Peyer's patch (tissue), 4 donors: ENCODE results near the gene TCF12. TPM values are rescaled to one million over a fixed set of nuclear protein-coding genes. Genes with fewer than 3 reads are reported as not detected.

Experiments
- DNase-seq, 3 donors: peaks; one replicate each; pipeline ENCODE4 v3.0.0-alpha.2; 2017 to 2019
- H3K27ac ChIP-seq, 4 donors: fragments of 200-600 bp; sonication (generic); one replicate each; pipeline ENCODE4 v1.5.1; 2016 to 2019
- H3K27me3 ChIP-seq, 2 donors: fragments of 200-600 bp; sonication (generic); one replicate each; pipeline ENCODE4 v1.5.1; 2019
- H3K36me3 ChIP-seq, 3 donors: fragments of 200-600 bp; sonication (generic); one replicate each; pipeline ENCODE4 v1.5.1; 2016 to 2019
- H3K4me1 ChIP-seq, 4 donors: fragments of 200-600 bp; sonication (generic); one replicate each; pipeline ENCODE4 v1.5.1; 2016 to 2019
- H3K4me3 ChIP-seq, 4 donors: fragments of 200-600 bp; sonication (generic); 1 replicate in 3 of 4; 2 replicates in 1 of 4; pipeline ENCODE4 v1.5.1; 2016 to 2019; ENCODE audit warnings: mild to moderate bottlenecking in 1 of 4
- H3K9me3 ChIP-seq, 4 donors: fragments of 200-600 bp; sonication (generic); one replicate each; pipeline ENCODE4 v1.5.1; 2016 to 2019; ENCODE audit warnings: mild to moderate bottlenecking in 1 of 4
- CTCF ChIP-seq, 6 experiments: fragments of 450-650 bp in 4 of 6; fragments of 200-600 bp in 2 of 6; sonication (generic) in 1 of 6; IDR thresholded peaks; one replicate each; pipeline ENCODE4 v1.5.1; 2017 to 2019; ENCODE audit warnings: antibody characterized with exemption in 6 of 6, mild to moderate bottlenecking in 3 of 6, moderate library complexity in 1 of 6
- POLR2A ChIP-seq, 2 donors: fragments of 450-650 bp; IDR thresholded peaks; one replicate each; pipeline ENCODE4 v1.5.1; 2017; ENCODE audit warnings: antibody characterized with exemption in 2 of 2, mild to moderate bottlenecking in 2 of 2, moderate library complexity in 2 of 2
- total RNA-seq, 4 donors: library from RNA; depleted of rRNA; stranded (reverse); fragments of >200 nt; gene quantifications; one replicate each; pipeline ENCODE4 v1.1.0, GENCODE V29; 2016

TCF12 gene
- total RNA-seq, 4 donors from 2014 or later: 98.4 to 815 (median 215) TPM

DNA sequence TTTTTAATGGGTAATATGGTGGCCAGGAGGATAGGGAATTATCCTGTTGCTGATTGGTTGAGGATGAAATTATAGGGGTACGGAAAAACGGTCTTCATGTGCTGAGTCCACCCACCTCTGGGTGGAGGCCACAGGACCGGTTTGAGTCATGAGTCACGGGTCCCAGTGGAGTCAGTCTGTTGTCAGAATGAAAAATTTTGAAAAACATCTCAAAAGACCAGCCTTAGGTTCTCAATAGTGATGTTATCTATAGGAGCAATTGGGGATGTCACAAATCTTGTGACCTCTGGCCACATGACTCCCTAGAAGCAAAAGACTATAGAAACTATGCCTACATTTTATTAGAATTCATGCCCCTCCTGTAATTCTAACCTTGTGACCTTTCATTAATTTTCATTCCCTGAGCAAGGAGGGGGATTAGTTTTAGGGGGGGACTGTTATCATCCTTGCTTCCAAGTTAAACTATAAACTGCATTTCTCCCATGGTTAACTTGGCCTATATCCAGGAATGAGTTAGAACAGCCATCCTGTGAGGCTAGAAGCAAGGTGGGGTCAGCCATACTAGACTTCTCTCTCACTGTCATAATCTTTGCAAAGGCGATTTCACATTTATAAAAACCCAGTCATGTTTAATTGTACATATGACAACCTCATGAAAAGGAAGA lies 101.2 kb downstream of the TCF12 start:
- Histone ChIP-seq H3K36me3 (no peaks in the 10 kb centered on the region), H3K9me3 (no peaks in the 10 kb centered on the region), H3K4me3 (no peak overlapping the region), H3K27me3 (no peaks in the 10 kb centered on the region), H3K27ac (no peak overlapping the region), H3K4me1 (peaks cover 0 to 7% (median 0%) of the 10 kb centered on the region in 4 donors)
- no peak for DNase-seq
- no peak for TF ChIP-seq POLR2A (IDR thresholded peaks at IDR 0.05)
- TF ChIP-seq CTCF (IDR thresholded peaks at IDR 0.05): no peak

GRCh38 chr15:57025264-57025926 lies 107.0 kb downstream of the TCF12 start:
- no peak overlapping the region for H3K4me3 ChIP-seq
- H3K27ac ChIP-seq: no peak overlapping the region
- no peaks in the 10 kb centered on the region for H3K4me1 ChIP-seq
- TF ChIP-seq CTCF (IDR thresholded peaks at IDR 0.05): no peak
- no peak for TF ChIP-seq POLR2A (IDR thresholded peaks at IDR 0.05)
- no peaks in the 10 kb centered on the region for H3K9me3 ChIP-seq
- H3K36me3 ChIP-seq: no peaks in the 10 kb centered on the region
- DNase-seq: no peak
- H3K27me3 ChIP-seq: no peaks in the 10 kb centered on the region

DNA sequence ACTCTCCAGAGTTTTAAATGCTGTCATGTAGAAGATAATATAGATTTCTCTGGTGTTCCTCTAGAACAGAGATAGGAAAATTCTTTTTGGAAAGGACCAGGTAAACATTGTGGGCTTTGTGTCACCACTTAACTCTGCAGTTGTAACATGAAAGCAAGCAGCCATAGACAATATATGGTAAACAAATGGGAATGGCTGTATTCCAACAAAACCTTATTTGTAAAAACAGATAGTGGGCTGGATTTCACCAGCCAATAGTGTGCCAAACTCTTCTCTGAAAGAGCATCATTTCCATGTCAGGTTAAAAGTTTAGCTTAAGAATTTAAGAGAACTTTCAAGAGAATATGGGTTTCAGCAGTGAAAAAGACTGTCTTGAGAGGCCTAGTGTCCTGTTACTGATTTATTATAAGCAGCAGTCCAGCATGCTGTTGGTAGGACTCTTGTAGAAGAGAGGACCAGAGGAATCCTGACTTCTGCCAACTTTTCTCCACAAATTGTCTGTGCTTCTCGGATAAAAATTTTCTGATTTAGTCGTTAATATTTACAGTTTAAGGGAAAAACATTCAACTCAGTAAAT lies 107.7 kb downstream of the TCF12 start:
- Histone ChIP-seq H3K27me3 (no peaks in the 10 kb centered on the region), H3K4me1 (peaks cover 0 to 4% (median 0%) of the 10 kb centered on the region in 4 donors), H3K9me3 (no peaks in the 10 kb centered on the region), H3K4me3 (no peak overlapping the region), H3K36me3 (no peaks in the 10 kb centered on the region), H3K27ac (no peak overlapping the region)
- no peak for DNase-seq
- TF ChIP-seq CTCF (IDR thresholded peaks at IDR 0.05) (no peak), POLR2A (IDR thresholded peaks at IDR 0.05) (no peak)

DNA sequence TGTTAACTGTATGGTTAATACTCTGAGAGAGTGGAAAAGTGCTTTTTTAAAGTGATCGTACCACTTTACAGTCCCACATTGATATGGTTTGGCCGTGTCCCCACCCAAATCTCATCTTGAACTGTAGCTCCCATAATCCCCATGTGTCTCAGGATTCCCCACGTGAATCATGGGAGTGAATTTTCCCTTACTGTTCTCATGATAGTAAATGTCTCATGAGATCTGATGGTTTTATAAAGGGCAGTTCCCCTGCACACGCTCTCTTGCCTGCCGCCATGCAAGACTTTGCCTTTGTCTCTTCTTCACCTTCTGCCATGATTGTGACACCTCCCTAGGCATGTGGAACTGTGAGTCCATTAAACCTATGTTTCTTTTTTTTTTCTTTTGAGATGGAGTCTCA lies 109.2 kb downstream of the TCF12 start:
- Histone ChIP-seq H3K27ac (no peak overlapping the region), H3K27me3 (no peaks in the 10 kb centered on the region), H3K36me3 (no peaks in the 10 kb centered on the region), H3K4me1 (peaks cover 0 to 4% (median 0%) of the 10 kb centered on the region in 4 donors), H3K9me3 (no peaks in the 10 kb centered on the region), H3K4me3 (no peak overlapping the region)
- TF ChIP-seq POLR2A (IDR thresholded peaks at IDR 0.05): no peak
- TF ChIP-seq CTCF (IDR thresholded peaks at IDR 0.05): no peak
- no peak for DNase-seq

DNA sequence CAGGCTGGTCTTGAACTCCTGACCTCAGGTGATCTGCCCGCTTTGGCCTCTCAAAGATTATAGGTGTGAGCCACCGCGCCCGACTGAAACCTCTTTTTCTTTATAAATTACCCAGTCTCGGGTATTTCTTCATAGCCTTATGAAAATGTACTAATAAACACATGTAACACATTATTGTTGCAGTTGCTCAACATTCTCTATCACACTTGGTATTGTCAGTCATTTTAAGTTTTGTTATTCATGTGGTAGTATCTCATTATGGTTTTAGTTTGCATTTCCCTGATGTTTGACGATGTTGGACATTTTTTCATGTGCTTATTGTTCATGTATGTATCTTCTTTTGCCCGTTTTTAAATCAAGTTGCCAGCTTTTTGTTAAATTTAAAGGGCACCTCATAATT lies 109.7 kb downstream of the TCF12 start:
- no peaks in the 10 kb centered on the region for H3K36me3 ChIP-seq
- H3K9me3 ChIP-seq: no peaks in the 10 kb centered on the region
- no peak overlapping the region for H3K27ac ChIP-seq
- H3K4me3 ChIP-seq: no peak overlapping the region
- peaks cover 0 to 4% (median 0%) of the 10 kb centered on the region in 4 donors for H3K4me1 ChIP-seq
- DNase-seq: no peak
- TF ChIP-seq POLR2A (IDR thresholded peaks at IDR 0.05) (no peak), CTCF (IDR thresholded peaks at IDR 0.05) (no peak)
- no peaks in the 10 kb centered on the region for H3K27me3 ChIP-seq
